HepG2 (cell line): Measurements from ENCODE around the gene RESP18. TPM values are rescaled to one million over a fixed set of nuclear protein-coding genes. Genes with fewer than 3 reads are reported as not detected.

Experiments
- ATF1 ChIP-seq: IDR thresholded peaks from 2 replicates; pipeline ENCODE4 v1.6.1; 2016; ENCODE audit warnings: mild to moderate bottlenecking, control low read depth
- EEA1 ChIP-seq: sonication (generic); formaldehyde crosslinking; IDR thresholded peaks from 2 replicates; pipeline ENCODE4 v1.5.1; 2020; ENCODE audit warnings: mild to moderate bottlenecking, missing genetic modification reagents, borderline replicate concordance
- PAWR ChIP-seq: sonication (generic); formaldehyde crosslinking; IDR thresholded peaks from 2 replicates; pipeline ENCODE4 v1.4.0; 2020; ENCODE audit warnings: missing genetic modification reagents, mild to moderate bottlenecking, borderline replicate concordance
- RELA ChIP-seq: sonication (generic); formaldehyde crosslinking; IDR thresholded peaks from 2 replicates; pipeline ENCODE4 v1.4.0; 2020; ENCODE audit warnings: missing genetic modification reagents
- SRF ChIP-seq: IDR thresholded peaks from 2 replicates; pipeline ENCODE4 v1.6.1; 2011; ENCODE audit warnings: mild to moderate bottlenecking, low read depth, low read length, moderate library complexity
- U2AF2 ChIP-seq: fragments of 200-400 bp; formaldehyde crosslinking; IDR thresholded peaks from 2 replicates; pipeline ENCODE4 v1.6.1; 2017; ENCODE audit warnings: low read depth, mild to moderate bottlenecking, low read length
- ZNF10 ChIP-seq: sonication (generic); formaldehyde crosslinking; IDR thresholded peaks from 2 replicates; pipeline ENCODE4 v1.4.0; 2020; ENCODE audit warnings: mild to moderate bottlenecking, low read depth, missing genetic modification reagents, borderline replicate concordance
- ZNF382 ChIP-seq: sonication (generic); formaldehyde crosslinking; IDR thresholded peaks from 2 replicates; pipeline ENCODE4 v1.5.0; 2020; ENCODE audit warnings: missing genetic modification reagents, mild to moderate bottlenecking, borderline replicate concordance
- ZNF674 ChIP-seq: sonication (generic); formaldehyde crosslinking; IDR thresholded peaks from 2 replicates; pipeline ENCODE4 v1.5.0; 2020; ENCODE audit warnings: low read depth, mild to moderate bottlenecking, missing genetic modification reagents
- ZNF703 ChIP-seq: sonication (generic); formaldehyde crosslinking; IDR thresholded peaks from 2 replicates; pipeline ENCODE4 v1.5.1; 2020; ENCODE audit warnings: missing genetic modification reagents, mild to moderate bottlenecking, moderate library complexity, borderline replicate concordance
- ZNF878 ChIP-seq: sonication (generic); formaldehyde crosslinking; IDR thresholded peaks from 2 replicates; pipeline ENCODE4 v1.8.1; 2023; ENCODE audit warnings: mild to moderate bottlenecking, missing genetic modification reagents, moderate library complexity
- ZZZ3 ChIP-seq: sonication (generic); formaldehyde crosslinking; IDR thresholded peaks from 2 replicates; pipeline ENCODE4 v1.4.0; 2020; ENCODE audit warnings: missing genetic modification reagents, mild to moderate bottlenecking, borderline replicate concordance
- polyA plus RNA-seq, 8 experiments: library from polyadenylated mRNA; depleted of rRNA in 3 of 8; stranded (reverse) in 7 of 8; unstranded in 1 of 8; fragments of >200 nt; fragmentation: Illumina TruSeq in 4 of 8; extraction: Trizol in 4 of 8; gene quantifications; 2 replicates each; pipeline versions ENCODE4 v1.2.1 to v1.2.3, GENCODE V29; 2011 to 2016; ENCODE audit warnings: low read depth in 4 of 8, missing spikeins in 1 of 8, mixed read lengths in 1 of 8; ENCODE audit not compliant: insufficient read depth in 1 of 8
- total RNA-seq, 5 experiments: library from RNA; depleted of rRNA; stranded (reverse); fragments of >200 nt; fragmentation: Illumina TruSeq; extraction: Trizol; gene quantifications; 2 replicates each; pipeline ENCODE4 v1.2.3, GENCODE V29; 2016; ENCODE audit warnings: low read depth in 1 of 5
- TF ChIP-seq, protein P1 (sequence below): sonication (generic); formaldehyde crosslinking; IDR thresholded peaks from 2 replicates; pipeline ENCODE4 v1.8.1; 2023; ENCODE audit warnings: mild to moderate bottlenecking, missing genetic modification reagents
- TF ChIP-seq, protein P2 (sequence below): sonication (generic); formaldehyde crosslinking; IDR thresholded peaks from 2 replicates; pipeline ENCODE4 v1.4.0; 2020; ENCODE audit warnings: mild to moderate bottlenecking, low read depth, missing genetic modification reagents
- TF ChIP-seq, protein P3 (sequence below): sonication (generic); formaldehyde crosslinking; IDR thresholded peaks from 2 replicates; pipeline ENCODE4 v1.5.1; 2020; ENCODE audit warnings: mild to moderate bottlenecking, missing genetic modification reagents, borderline replicate concordance
- TF ChIP-seq, protein P4 (sequence below): sonication (generic); formaldehyde crosslinking; IDR thresholded peaks from 2 replicates; pipeline ENCODE4 v1.9.0; 2021; ENCODE audit warnings: missing genetic modification reagents, borderline replicate concordance

RESP18 gene
- total and polyA plus RNA-seq, 2 of the 13 experiments (the other 11 are each of a cell fraction or from before 2014, with no cell fraction given) = not detected

DNA sequence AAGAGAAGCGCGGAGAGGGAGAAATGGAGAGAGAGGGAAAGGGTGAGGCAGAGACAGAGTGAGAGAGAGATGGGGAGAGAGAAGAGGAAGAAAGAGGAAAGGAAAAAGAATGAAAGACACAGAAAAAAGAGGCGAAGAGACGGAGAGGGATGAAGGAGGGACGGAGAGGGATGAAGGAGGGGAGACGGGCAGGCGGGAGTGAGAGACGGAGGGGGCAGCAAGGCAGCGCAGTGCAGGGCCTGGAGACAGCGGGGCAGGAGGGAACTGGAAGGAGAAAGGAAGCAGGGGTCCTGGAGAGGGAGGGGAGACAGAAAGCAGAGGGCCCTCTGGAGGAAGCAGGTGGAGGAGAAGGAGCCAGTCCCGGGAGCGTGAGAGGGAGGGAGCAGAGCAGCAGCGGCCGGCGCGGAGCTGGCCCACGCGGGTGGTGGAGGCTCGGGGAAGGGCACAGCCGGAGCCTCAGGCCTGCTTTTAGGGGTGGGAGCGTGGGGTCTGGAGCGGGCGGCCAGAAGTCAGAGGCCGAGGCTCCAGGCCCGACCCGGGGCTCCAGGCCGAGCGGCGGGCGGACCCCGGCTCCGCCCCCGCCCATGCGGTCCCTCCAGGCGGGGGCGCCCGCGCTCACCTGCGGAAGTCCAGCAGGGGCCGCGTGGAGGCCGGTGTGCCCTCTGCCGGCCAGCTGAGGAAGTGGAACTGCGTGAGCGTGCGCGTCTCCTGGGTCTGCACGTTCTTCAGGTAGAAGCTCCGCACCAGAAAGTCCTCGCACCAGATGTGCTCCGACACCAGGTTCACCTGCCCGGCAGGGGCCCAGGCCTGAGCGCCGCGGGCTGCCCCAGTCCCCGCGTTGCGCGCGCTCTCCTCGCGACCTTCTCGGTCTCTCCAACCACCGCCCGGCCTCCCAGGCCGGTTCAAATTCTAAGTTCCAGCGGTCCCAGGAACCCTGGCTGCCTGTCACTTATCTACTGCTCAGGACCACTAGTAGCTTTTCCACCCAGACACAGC lies 37.9 kb downstream of the RESP18 start (continued):
- TF ChIP-seq ZNF382 (CRISPR knock-in tag) = no peak
- TF ChIP-seq EEA1 = peak; percentile 89; the same call in 1 of the 2 replicates
- no peak for TF ChIP-seq ZNF878 (CRISPR knock-in tag)
- no peak for TF ChIP-seq ZNF674 (CRISPR knock-in tag)
- 0 out of 2 replicates have a peak, but pooled peaks have one; percentile 11 for TF ChIP-seq U2AF2
- TF ChIP-seq, protein P1, sequence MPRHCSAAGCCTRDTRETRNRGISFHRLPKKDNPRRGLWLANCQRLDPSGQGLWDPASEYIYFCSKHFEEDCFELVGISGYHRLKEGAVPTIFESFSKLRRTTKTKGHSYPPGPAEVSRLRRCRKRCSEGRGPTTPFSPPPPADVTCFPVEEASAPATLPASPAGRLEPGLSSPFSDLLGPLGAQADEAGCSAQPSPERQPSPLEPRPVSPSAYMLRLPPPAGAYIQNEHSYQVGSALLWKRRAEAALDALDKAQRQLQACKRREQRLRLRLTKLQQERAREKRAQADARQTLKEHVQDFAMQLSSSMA (CRISPR knock-in tag) = peak; percentile 89; the same call in 1 of the 2 replicates
- TF ChIP-seq, protein P2, sequence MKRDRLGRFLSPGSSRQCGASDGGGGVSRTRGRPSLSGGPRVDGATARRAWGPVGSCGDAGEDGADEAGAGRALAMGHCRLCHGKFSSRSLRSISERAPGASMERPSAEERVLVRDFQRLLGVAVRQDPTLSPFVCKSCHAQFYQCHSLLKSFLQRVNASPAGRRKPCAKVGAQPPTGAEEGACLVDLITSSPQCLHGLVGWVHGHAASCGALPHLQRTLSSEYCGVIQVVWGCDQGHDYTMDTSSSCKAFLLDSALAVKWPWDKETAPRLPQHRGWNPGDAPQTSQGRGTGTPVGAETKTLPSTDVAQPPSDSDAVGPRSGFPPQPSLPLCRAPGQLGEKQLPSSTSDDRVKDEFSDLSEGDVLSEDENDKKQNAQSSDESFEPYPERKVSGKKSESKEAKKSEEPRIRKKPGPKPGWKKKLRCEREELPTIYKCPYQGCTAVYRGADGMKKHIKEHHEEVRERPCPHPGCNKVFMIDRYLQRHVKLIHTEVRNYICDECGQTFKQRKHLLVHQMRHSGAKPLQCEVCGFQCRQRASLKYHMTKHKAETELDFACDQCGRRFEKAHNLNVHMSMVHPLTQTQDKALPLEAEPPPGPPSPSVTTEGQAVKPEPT (CRISPR knock-in tag) = 0 out of 2 replicates have a peak, but pooled peaks have one; percentile 58
- TF ChIP-seq ZNF10 (CRISPR knock-in tag) = no peak
- peak; percentile 33; the same call in 1 of the 2 replicates for TF ChIP-seq SRF
- TF ChIP-seq RELA = 0 out of 2 replicates have a peak, but pooled peaks have one; percentile 71
- no peak for TF ChIP-seq ZNF703 (CRISPR knock-in tag)
- TF ChIP-seq, protein P3, sequence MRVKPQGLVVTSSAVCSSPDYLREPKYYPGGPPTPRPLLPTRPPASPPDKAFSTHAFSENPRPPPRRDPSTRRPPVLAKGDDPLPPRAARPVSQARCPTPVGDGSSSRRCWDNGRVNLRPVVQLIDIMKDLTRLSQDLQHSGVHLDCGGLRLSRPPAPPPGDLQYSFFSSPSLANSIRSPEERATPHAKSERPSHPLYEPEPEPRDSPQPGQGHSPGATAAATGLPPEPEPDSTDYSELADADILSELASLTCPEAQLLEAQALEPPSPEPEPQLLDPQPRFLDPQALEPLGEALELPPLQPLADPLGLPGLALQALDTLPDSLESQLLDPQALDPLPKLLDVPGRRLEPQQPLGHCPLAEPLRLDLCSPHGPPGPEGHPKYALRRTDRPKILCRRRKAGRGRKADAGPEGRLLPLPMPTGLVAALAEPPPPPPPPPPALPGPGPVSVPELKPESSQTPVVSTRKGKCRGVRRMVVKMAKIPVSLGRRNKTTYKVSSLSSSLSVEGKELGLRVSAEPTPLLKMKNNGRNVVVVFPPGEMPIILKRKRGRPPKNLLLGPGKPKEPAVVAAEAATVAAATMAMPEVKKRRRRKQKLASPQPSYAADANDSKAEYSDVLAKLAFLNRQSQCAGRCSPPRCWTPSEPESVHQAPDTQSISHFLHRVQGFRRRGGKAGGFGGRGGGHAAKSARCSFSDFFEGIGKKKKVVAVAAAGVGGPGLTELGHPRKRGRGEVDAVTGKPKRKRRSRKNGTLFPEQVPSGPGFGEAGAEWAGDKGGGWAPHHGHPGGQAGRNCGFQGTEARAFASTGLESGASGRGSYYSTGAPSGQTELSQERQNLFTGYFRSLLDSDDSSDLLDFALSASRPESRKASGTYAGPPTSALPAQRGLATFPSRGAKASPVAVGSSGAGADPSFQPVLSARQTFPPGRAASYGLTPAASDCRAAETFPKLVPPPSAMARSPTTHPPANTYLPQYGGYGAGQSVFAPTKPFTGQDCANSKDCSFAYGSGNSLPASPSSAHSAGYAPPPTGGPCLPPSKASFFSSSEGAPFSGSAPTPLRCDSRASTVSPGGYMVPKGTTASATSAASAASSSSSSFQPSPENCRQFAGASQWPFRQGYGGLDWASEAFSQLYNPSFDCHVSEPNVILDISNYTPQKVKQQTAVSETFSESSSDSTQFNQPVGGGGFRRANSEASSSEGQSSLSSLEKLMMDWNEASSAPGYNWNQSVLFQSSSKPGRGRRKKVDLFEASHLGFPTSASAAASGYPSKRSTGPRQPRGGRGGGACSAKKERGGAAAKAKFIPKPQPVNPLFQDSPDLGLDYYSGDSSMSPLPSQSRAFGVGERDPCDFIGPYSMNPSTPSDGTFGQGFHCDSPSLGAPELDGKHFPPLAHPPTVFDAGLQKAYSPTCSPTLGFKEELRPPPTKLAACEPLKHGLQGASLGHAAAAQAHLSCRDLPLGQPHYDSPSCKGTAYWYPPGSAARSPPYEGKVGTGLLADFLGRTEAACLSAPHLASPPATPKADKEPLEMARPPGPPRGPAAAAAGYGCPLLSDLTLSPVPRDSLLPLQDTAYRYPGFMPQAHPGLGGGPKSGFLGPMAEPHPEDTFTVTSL (CRISPR knock-in tag) = no peak
- TF ChIP-seq ATF1 (CRISPR knock-in tag) = no peak
- TF ChIP-seq, protein P4, sequence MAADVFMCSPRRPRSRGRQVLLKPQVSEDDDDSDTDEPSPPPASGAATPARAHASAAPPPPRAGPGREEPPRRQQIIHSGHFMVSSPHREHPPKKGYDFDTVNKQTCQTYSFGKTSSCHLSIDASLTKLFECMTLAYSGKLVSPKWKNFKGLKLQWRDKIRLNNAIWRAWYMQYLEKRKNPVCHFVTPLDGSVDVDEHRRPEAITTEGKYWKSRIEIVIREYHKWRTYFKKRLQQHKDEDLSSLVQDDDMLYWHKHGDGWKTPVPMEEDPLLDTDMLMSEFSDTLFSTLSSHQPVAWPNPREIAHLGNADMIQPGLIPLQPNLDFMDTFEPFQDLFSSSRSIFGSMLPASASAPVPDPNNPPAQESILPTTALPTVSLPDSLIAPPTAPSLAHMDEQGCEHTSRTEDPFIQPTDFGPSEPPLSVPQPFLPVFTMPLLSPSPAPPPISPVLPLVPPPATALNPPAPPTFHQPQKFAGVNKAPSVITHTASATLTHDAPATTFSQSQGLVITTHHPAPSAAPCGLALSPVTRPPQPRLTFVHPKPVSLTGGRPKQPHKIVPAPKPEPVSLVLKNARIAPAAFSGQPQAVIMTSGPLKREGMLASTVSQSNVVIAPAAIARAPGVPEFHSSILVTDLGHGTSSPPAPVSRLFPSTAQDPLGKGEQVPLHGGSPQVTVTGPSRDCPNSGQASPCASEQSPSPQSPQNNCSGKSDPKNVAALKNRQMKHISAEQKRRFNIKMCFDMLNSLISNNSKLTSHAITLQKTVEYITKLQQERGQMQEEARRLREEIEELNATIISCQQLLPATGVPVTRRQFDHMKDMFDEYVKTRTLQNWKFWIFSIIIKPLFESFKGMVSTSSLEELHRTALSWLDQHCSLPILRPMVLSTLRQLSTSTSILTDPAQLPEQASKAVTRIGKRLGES = no peak
- TF ChIP-seq PAWR = peak; percentile 82; the same call in 1 of the 2 replicates
- TF ChIP-seq ZZZ3 (CRISPR knock-in tag) = peak; percentile 47; the same call in 1 of the 2 replicates
